NAMALWA (cell line): ENCODE measurements around the gene RCBTB2.
"Not testable (repeated sequence)": the region's sequence is repeated elsewhere in the genome, so short reads cannot be mapped to it uniquely, and the experiment has no call there.

Experiments used
- DNase-seq: peaks from one replicate; pipeline ENCODE4 v3.0.0-alpha.2; 2015; ENCODE audit warnings: low spot score

RCBTB2 gene

DNA sequence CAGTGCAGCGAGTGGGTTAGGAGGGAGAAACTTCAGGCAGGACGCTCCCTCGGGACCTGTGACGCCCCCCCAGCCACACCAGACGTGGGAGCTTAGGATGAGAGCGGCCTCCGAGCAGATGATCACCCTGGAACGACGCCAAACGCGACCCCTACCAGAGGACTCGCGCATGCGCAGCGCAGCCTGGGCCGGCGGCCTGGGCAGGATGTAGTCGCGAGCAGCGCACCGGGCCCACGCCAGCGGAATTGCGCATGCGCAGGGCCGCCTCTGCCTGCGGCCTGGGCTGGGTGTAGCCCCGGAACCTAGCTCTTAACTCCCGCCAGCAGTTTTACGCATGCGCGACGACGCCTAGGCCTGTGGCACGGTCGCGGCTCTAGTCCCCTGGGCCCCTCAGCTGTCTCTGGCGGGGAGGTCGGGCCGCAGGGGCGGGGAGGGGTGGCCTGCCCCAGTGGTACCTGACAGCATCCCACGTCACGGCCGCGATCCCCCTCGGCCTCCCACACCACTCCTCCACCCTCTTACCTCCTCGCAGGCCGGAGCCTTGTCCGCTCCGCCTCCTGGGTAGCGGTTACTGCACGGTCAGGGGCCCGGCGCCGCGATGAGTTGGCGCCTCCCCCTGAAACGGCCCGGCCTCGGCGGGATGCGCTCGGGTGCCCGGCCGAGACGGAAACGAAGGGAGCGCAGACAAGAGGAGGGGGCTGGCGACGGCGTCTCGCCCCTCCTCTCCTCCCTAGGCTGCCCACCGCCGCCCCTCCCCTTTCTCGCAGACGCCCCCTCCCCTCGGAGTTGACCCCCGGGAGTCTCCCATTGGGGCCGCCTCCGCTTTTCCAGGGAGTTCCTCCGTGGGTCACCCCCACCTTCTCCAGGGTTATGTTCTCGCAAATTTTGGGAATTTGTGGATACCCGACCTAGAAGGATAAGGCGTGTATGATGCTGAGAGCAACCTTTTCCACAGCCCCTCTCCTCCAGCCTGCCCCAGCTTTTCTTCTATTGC, at the start of gene RCBTB2:
RCBTB2 (minus strand) TSS at position 575 of the 994 bp plus-strand sequence. CDS start 11,141 bp downstream, outside the sequence.
- peak; percentile 99 for DNase-seq

GRCh38 chr13:48582084-48582483, 49.2 kb upstream of the RCBTB2 start:
- DNase-seq: no peak

- no peak for DNase-seq
Observed at GRCh38 chr13:48580896-48581295, 48.0 kb upstream of the RCBTB2 start.

GRCh38 chr13:48580185-48580803, 47.4 kb upstream of the RCBTB2 start:
- DNase-seq: peak; percentile 82

- DNase-seq: not testable (repeated sequence)
Observed at GRCh38 chr13:48579919-48580180, 47.0 kb upstream of the RCBTB2 start.

GRCh38 chr13:48579165-48579918, 46.5 kb upstream of the RCBTB2 start:
- DNase-seq: peak; percentile 81

GRCh38 chr13:48578516-48579164, 45.8 kb upstream of the RCBTB2 start:
- DNase-seq: peak; percentile 18

DNA sequence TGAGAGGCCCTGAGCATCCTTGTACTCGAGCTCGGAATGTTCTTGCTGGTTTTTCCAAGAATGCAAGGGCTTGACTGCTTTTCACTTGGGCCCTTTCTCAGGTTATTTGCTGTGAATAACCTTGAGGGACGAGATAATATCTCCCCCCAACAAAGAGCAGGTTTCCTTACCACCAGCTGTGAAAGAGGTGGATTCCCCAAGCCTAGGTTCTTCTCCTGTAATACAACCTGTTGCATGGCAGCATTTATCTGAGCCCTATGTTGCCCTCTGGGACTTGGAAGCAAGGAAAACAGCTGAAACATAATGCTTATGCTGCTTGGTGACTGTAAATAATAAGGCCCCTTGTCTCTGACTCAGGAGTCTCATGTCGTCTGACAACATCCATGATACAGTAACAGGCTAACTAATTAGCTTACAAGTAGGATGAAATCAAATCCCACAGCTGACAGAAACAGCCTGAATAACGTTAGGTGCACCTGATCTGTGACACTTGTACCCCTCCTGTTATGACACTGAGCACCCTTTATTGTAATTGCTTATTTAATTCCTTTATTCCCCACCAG, 43.6 kb upstream of the RCBTB2 start:
- no peak for DNase-seq

DNA sequence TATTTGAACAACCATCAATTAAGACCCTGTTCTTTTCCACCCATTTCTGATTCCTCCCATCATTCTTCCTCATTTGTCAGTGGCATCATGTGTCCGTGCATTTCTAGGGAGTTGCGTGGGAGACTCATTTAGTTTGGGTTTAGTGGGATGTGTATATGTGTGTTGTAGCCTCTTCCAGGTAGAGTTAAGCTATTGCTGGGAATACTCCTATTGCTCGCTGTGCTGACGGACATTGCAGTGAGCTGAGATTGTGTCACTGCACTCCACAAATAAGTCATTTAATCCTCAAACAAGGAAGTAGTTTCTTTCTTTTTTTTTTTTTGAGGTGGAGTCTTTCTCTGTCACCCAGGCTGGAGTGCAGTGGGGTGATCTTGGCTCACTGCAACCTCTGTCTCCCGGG, 42.2 kb upstream of the RCBTB2 start:
- no peak for DNase-seq

DNA sequence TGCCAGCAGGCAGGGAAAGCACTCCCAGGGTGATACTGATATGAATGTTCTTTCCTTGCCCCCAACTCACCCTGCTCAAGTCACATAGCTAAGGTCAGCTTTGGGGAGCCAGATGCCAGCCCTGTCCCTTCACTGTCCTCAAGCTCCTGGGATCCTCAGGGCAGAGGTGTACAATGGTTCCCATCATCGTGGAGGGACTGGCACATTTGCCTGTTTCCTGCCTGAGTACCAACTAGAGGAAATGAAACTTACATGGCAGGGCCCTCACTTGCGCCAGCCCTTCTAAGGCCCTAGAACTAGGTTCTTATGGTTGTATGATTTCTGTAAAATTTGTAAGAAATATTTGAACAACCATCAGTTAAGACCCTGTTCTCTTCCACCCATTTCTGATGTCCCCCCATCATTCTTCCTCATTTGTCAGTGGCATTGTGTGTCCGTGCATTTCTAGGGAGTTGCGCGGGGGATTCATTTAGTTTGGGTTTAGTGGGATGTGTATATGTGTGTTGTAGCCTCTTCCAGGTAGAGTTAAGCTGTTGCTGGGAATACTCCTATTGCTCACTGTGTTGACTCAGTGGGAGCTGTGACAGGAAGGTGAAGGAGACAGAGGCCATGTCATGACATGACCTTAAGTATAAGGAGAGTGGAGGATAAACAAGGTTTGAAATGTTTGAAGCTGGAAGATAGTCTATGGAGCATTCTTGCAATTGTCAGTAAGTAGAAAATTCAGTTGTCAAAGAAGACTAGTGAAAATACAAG, 41.3 kb upstream of the RCBTB2 start:
- no peak for DNase-seq

GRCh38 chr13:48573213-48574007, 40.5 kb upstream of the RCBTB2 start:
- DNase-seq: no peak

GRCh38 chr13:48571126-48571913, 38.4 kb upstream of the RCBTB2 start:
- DNase-seq: no peak

GRCh38 chr13:48570216-48570828, 37.4 kb upstream of the RCBTB2 start:
- DNase-seq: no peak

- no peak for DNase-seq
Observed at GRCh38 chr13:48569104-48569666, 36.3 kb upstream of the RCBTB2 start.

GRCh38 chr13:48568370-48569103, 35.7 kb upstream of the RCBTB2 start:
- DNase-seq: no peak

DNA sequence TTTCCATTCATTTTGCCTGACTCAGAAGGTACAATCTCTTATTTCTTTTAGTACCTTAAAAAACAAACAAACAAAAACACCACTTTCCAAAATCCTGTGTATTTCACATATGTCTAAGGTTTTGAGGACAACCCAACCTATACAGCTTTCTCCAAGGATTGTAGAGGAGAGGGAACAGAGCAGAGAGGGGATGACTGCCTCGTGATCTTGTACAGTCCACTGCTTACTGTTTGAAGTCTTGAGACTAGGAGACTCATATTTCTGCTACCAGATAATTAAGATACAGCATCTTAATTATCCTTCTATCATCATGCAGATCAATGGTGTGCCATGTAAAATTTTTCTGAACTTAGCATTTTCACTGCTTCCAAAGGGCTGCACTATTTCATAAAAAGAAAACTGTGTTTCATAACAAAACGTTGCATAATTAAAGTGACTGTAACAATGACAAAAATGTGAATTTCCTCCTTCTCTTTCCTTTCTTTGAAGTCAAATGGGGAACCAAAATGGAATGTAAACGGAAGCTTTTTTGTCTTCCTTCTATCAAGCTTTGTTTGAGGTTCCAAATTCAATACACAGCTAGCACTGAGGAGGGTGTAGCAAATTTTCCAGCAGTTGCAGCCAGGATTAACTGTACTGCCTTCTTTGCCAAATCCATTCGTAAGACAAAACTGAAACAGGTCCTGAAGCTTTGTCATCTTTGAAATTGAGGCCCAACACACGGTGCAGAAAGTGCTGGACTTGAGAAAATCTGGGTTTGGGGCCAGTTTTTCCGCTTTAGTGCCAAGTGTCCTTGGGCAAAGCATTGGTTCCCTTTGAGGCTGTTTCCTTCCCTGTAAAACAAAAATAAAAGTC, 34.9 kb upstream of the RCBTB2 start:
- DNase-seq: no peak

DNA sequence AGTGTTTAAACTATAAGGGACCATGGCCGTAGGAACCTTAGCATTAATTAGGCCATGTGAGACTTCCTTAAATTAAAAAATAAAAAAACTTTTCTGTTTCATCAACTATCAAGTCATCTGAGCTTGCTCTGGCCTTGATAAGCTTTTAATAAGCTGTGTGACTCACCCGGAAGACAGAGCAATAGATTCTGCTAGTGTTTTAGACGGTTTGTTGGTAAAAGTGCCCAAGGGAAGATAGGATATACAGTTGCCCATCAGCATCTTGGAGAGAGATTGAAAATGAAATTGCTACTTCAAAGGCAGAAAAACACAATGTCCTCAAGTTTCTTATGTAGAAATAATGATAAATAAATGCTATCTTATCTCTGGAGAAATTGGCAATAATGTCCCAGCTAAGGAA, 31.2 kb upstream of the RCBTB2 start:
- no peak for DNase-seq
